Activated T-cell treated with anti-CD3 and anti-CD28 coated beads for 1 hour (primary cell): ENCODE measurements around the gene SLCO3A1.
A peak's percentile ranks its signal among the peaks of the same experiment; 100 is the strongest.

Source experiments
- DNase-seq: peaks from one replicate; pipeline ENCODE4 v3.0.0-alpha.2; 2020; ENCODE audit warnings: low read depth

SLCO3A1 gene

DNA sequence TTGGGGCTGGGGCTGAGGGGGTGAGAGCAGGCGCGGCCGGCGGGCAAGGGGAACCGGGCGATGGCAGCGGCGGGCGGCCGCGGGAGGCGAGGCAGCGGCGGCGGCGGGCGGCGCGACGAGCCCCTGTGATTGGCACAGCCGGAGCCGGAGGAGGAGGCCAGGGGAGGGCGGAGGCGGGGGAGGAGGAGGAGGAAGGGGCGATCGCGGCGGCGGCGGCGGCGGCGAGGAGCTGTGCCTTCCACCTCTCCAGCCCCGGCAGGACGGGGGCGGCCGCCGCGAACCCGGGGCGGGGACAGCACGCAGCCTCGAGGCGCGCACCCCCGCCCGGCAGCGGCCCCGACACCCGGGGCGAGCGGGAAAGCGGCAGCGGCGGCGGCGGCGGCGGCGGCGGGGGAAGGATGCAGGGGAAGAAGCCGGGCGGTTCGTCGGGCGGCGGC, at the start of gene SLCO3A1:
SLCO3A1 (plus strand) TSS at position 198 of the 437 bp plus-strand sequence.
- peak; percentile 62 for DNase-seq

DNA sequence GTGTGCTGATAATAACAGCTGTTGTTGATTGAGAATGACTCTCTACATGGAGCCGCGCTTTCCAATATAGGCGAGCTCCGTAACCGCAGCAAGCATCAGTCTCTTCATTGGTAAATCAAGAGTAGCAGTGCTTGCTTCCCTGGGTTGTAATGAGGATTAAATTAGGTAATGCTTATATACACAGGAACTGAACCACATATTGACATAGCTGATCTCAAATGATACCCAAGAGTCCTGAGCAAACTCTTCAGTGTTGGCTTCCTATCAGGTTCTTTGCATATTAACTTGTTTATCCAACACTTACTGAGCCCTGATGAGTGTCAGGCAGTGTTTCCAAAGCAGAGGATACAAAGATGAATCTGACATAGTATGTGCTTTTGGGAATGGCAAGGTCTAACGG, 46.4 kb upstream of the SLCO3A1 start:
- no peak for DNase-seq

DNA sequence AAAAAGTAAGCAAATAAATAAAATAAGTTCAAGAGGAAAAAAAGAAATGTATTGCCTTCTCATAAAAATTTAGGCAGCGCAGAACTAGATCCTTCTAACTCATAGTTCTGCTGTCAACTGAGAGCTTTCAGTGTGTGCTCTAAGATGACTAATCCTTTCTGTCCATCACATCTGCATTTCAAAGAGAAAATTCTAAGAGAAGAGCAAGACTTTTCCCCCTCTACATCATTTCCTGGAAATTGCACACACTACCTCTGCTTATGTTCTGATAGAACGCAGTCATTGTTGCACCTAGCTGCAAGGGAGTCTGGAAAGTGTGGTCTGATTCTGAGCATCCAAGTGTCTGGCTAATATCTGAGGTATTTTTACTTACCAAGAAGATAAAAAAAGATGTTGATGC, 39.6 kb upstream of the SLCO3A1 start:
- no peak for DNase-seq

DNA sequence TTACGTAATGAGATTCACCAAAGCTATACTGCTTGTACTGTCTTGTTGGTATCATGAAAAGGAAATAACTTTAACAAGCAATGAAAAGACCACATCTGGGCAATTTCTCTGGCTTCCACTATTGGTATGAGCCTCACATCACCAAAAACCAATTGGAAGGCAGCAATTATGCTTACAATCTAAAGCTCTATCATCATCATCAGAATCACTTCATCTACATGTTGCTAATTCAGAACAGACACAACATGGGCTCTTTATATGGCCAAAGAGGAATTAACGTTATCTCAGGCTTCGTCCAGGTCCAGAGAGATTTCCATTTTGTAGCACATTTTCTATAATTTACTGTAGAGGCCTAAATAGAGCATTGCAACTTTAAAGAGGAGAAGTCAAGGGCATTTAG, 36.6 kb upstream of the SLCO3A1 start:
- no peak for DNase-seq

DNA sequence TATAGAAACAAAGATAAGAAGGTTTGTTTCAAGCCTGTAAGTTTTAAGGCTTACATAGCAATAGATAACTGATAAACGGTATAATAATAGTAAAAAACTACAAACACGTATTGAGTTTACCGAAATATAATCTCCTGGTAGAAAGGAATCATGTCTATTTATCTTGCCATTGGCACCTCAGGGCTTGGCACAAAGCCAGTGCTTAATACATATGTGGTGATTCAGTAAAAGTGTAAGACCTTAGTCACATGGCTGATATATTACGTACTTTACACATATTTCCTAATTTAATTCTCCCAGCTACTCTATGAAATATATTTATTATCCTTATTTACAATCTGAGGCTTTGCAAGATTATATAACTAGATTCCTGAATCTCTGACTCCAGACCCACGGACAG, 32.0 kb upstream of the SLCO3A1 start:
- no peak for DNase-seq

DNA sequence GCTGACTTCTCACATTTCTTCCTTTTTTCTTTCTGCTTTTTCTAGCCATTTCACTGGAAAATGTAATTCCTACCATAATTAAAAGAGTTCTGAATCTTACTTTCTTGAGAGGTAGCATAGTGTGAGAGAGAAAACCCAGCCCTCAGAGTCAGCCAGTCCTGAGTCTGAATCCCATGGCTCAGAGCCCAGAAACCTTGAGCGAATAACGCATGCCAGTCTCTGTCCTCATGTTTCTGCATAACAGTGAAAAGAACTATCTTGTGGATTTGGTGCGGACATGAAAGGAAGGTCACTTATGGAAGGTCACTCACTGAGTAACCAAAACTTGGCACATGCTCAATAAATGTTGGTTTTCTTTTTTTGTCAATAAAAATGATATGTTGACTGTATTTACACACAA, 29.3 kb upstream of the SLCO3A1 start:
- DNase-seq = no peak

DNA sequence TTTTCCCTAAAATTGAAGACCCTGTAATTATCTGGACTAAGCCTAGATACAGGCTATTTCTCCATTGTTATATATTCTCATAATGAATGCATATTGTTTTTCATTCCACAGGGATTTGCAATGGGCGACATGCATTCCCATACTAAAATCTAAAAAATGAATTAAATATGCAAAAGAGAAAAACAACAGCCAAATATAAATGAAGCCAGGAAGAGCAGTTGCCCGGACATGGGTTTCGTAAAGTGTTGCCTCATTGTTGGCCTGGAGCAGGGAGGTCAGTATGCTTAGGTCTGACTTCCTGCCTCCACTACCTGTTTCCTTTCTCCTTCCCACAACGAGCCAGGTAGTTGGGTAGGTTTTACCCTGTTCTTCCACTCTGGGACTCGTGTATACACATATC, 27.1 kb upstream of the SLCO3A1 start:
- no peak for DNase-seq

DNA sequence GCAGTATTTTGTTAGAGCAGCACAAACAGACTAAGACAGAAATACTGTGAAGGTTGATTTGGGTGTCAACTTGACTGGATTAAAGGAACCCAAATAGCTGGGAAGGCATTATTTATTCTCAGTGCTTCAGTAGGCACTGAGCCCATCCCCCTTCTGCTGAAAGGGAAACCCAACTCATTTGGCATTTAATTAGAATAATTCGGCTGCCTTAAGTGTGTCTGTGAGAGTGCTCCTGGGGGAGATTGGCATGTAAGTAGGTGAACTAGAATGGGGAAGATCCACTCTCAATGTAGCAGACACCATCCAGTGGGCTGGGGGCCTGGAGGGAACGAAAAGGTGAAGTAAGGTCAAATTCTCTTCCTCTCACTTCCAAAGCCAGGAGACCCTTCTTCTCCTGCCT, 20.5 kb upstream of the SLCO3A1 start:
- DNase-seq = no peak

DNA sequence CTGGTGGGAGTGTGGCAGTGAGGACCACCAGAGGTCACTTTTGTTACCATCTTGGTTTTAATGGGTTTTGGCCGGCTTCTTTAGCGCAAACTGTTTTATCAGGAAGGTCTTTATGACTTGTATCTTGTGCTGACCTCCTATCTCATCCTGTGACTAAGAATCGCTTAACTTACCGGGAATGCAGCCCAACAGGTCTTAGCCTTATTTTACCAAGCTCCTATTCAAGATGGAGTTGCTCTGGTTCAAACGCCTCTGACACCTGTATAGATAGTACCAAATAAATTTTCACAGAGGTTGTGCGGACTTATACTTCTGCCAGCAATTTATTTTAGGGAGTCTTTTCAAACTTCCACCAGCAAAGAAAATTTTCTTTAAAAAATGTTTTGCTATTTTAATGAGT, 13.6 kb upstream of the SLCO3A1 start:
- no peak for DNase-seq

DNA sequence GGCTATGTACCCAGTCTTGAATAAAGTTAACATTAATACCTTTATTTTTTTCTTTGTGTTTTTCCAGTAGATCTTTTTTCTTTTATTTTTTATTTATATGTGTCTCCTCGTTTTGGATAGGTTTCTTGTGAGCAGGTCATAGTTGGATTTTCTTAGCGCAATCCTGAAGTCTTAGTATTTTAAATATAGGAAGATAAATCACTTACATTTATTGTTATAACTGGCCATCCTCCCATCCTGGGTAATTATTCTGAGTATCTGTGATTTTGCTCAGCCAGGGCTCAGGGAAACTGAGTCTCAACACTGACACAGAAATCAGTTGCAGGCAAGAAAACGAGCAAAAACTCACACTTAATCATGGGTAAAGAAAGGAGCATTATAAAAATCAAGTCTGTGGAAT, 11.6 kb upstream of the SLCO3A1 start:
- no peak for DNase-seq

DNA sequence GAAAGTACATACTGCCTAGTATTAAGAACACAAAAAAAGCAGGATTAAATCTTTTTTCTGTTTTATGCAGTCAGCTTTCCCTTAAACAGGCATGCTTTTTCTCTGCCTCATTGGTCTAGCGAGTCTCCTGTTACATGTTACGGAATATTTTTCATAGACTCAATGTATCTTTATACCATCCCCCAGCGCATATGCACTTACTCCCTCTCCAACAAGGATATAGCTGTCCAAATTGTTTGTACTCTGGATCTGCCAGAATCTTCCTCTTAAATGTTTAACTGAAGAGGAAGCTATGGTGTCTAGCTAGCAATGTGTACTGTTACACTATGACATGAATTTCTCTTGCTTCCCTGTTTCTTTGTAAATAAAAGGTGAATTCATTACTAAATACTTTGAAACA, 9.2 kb upstream of the SLCO3A1 start:
- no peak for DNase-seq

DNA sequence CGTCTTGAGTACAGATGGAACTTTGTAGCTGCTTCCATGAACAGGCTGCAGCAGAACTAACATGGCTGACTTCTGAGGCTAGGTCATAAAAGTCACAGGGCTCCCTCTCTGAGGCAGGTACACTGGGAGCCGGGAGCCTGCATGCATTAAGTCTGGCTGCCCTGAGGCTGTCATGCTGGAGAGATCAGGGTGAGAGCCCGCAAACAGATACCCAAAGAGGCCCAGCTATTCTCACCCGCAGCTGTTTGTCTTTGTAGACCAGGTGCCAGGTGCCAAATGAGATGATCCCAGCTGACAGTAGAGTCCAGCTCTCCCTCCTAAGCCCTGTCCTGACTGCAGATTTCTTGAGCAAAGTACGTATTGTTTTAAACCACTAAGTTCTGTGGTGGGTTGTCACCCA, 8.6 kb upstream of the SLCO3A1 start:
- DNase-seq = no peak

DNA sequence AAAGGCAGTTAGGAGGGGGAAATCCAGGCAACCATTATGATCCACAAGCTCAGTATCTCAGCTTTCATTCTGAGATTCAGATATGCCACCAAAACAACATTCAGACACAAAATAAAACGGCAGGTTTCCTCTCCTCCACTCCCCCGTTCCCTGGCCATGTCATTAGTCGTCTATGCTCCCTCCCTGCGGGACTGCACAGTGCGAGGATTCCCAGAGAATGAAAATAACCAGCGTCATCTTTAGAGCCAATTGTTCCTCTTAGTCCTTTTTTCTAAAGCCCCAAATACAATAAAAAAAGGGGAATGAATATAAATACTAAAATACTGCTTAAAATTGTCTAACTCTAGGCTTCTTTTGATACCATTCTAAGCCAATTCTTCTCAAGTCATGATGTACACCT, 7.8 kb upstream of the SLCO3A1 start:
- no peak for DNase-seq

DNA sequence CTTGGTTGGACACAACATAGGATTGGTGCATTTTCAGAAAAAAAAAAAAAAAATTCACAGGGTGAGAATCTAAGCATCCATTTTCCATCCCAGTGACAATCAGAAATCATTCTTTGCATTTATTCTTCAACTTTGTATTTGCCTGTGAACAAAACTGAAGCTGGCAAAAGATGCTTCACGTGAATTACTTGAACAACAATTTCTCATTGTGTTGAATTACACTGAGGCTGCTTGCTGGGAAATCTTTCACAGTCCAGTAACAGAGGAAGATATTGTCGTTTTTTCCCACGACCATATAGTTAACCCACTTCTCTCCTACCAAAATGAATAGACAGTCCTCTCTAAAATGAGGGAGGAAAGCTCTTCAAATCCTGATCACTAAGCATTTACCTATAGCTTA, 4.3 kb upstream of the SLCO3A1 start:
- no peak for DNase-seq

DNA sequence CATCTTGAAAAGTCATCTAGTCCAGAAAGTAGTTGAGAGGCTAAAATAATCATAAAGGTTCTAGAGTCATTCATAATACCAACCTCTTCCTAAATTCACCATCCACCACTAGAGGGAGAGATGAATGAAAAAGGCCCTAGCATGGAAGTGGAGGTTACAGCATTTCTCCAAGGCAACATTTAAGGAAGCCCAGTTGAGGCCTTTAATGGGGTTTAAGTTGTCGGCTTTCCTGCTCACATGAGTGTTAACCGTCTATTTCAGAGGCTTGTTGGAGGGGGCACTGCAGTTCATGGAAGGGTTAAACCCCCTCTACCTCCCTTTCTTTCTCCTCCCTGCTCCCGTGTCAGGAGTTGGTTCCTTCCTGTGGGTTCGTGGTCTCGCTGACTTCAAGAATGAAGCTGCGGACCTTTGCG, 3.8 kb upstream of the SLCO3A1 start:
- no peak for DNase-seq

DNA sequence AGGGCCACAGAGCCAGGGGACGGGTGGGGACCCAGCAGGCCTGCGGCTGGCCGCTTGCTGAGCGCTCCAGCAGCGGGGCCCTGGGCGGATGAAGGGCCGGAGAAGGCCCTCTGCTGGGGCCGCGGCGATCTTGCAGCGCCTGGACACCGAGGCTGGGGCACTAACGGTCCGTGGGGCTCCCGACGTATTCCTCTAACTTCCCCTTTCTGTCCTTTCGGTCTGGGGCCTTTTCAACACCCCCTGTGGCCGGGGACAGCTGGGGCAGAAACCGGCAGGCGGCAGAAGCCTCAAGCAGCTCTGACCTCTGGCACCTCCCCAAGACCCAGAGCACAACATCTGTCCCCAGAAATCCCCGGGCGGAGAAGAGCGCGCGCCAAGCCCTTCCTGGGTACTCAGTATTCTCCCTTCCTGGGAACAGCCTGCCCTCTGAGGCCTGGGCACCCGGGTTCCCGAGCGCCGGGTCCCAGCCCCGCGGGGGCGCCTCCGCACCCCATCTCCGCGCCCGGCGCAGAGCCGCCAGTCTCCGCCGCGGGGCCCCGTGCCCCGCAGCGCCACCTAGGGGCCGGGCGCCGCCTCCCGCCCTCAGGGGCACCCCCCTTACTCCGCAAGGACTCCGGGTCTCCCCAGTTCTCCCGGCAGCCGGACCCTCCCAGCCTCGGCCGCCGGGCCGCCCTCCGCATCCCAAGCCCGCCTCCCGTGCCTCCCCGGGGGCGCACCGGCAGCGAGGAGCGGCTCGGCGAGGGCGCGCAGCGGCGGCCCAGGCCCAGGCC, 582 bp upstream of the SLCO3A1 start:
- peak; percentile 66 for DNase-seq

DNA sequence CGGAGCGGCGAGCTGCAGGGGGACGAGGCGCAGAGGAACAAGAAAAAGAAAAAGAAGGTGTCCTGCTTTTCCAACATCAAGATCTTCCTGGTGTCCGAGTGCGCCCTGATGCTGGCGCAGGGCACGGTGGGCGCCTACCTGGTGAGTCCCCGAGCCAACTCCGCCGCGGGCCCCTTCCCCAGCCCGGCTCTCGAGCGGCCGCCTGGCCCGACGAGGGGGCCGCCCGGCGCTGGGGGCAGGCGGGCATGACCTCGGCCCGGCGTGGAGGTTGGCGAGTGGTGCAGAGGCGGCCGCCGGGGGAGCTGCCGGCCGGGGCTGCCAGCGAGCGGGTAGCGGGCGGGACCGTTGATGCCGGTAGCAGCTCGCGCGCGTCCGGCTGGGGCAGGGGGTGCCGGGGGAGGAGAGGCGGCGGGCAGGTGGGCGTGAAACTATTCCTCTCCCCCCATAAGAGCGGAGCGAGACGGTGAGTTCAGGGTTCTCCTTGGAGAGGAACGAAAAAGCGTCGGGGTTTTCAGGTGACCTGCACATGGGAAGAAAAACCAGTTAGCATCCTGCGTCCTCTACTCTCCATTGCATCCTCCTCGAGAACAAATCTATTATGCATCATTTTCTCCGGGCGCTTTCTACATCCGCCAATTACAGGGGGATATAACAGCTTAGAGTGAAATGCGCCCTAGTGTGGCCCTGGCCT, 585 bp downstream of the SLCO3A1 start:
- peak; percentile 27 for DNase-seq

DNA sequence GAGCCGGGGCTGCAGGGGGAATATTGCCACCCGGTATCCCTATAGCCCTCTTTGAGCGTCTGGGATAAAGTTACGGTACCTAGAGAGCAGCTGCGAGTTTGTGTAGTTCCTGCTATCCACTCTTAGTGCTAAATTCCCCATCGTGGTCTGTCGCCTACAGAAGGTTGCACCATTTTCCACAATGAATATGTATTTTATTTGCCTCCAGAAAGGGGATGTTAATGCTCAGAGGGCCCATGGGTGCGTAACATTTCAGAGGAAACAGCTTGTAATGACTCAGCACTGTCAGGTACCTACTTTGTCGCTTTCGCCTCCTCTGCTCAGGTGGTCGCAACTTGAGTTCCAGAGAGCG, 1.1 kb downstream of the SLCO3A1 start:
- no peak for DNase-seq

DNA sequence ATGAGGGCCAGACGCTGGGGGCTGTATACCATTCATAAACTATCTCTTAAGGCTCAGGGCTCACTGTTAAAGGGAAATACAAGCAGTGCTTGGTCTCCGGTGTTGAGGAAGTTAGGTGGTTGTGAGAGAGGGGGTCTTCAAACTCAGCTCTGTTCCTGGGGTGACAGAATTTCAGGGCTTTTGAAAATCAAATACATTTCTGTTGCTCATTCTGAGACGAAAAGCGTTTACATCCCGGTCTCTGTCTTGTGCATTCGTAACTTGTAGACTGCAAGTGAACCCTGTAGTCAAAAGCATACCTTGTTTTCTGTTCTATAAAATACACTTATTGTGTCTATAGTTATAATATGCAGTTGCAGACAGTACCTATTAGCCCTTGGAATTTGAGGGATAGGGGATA, 1.7 kb downstream of the SLCO3A1 start:
- no peak for DNase-seq

DNA sequence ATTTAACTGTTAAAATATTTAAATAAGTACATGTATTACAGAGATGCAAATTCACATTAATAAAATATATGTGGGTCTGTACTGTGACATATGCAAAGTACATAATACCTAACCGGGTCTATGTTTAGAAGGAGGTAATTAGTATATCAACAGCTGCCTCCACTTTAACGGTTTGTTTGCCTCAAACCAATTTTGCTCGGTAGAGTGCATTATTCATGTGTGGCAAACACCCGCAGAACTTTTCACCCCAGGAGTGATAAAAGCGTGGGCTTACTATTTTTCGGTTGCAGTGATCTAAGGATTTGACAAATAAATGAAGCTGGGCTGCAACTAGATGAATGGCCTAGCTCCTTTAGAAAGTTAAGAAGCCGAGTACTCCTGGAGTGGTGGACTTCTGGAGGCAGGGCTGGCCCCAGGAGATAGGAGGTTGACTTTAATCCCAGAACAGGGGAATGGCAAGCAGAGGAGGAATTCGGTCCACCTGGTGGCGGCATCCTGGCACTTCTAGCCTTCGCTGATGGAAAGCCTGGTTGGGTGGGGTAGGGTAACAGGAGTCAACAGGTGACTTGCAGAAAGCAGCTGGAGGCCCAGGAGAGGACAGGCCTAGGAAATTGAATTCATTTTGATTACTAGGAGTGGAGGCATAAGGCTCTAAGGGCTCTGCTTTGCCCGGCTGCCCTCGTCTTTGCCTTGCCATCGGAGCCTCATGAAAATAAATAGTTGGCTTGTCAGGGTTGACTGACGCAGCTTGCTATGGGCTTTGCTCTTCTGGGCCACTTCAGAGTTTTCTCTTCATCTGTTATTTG, 2.4 kb downstream of the SLCO3A1 start:
- no peak for DNase-seq

DNA sequence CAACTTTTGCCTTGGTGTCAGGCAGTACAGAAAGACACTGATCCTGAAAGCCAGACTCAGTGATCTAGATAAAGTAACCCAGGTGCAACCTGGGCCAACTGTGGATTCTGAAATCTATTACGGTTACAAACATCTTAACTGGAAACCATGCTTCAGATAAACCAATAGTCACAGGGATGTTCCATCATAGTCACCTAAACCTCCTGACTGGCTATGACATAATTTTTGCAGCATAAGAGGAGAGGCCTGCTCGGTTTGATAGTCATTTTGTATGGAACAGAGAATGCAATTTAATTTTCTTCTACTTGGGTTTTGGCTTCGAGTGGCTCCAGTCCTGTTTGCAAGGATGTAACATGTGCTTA, 3.7 kb downstream of the SLCO3A1 start:
- DNase-seq = no peak

DNA sequence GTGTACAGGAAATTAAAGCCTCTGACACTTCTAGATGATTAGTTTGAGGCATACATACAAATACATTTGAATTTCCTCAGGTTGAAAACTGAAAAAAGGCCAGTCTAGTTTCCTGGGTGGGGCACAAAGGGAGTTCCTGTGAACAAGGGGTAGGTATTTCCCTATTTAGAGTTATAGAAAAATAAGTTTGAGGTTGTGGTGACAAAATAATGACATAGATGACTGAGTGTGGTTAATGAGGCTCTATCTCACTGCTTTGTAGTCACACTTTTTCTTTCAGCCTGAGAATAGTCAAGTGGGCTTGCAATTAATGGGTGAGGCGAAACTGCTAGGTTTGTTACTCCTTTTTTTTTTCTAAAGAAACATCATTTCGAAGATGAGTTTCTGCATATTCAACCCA, 4.3 kb downstream of the SLCO3A1 start:
- no peak for DNase-seq

DNA sequence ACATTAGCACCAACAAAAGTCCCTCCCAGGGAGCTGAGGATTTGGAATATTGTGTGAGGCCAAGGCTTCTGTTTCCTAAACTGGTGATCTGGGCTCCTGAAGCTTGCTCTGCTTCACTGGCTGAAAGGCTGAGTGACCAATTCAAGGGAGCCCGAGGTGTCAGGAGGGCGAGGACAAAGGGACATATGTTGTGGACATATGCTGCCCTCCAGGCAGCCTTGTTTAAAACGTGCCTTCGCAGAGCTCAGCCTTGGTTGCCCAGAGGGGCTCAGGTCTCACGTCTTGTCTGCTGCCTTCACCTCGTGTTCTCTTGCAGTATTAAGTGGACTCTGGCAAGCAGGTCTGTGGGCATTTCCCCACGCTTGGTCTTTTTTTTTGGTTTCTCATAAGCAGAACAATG, 7.0 kb downstream of the SLCO3A1 start:
- no peak for DNase-seq
